ENCODE measurements around the gene TMIE. TPM values are rescaled to one million over a fixed set of nuclear protein-coding genes. Genes with fewer than 3 reads are reported as not detected.

TMIE gene
- total and polyA plus RNA-seq, 2 of the 8 experiments (the other 6 are each of a cell fraction or from before 2014, with no cell fraction given) = 0.45 to 0.67 TPM

DNA sequence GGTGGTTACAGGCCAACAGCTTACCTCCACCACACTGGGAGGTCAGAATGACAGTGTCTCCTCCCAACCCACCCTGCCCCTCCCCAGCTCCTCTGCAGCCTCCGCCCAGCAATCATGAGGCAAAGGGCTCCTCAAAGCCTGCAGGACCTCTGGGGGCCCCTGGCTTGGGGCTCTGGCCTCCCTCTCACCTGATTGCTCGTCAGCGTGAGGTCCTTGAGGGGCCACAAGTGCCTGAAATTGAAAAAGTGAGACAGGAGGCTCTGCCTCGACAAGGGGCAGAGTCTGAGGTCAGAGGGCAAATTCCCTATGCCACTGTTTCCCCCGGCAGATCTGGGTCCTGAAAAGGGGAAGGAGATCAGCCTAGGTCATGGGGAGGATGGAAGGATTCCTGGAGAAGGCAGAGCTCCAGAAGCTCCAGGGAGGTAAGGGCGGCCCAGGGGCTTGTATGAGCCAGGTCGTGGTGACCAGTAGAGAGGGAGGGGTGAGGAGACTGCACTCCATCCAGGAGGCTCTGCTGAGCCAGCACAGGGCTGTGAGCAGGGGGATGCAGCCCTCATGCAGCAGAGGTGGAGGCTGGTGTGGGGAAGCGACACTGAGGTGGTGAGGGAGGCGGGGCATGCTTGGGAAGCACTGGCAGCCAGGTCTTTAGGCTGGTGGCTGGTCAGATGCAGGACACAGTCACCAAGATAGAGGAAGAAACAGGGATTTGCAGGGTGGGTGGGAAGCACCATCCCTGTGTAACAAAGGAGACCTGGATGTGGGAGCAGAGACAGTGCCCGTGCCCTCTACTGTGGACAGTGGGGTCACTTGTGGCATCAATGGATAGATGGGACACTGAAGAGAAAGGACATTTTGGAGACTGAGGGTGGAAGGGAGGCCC, 27.8 kb upstream of the TMIE start (continued):
- TF ChIP-seq, protein P1, sequence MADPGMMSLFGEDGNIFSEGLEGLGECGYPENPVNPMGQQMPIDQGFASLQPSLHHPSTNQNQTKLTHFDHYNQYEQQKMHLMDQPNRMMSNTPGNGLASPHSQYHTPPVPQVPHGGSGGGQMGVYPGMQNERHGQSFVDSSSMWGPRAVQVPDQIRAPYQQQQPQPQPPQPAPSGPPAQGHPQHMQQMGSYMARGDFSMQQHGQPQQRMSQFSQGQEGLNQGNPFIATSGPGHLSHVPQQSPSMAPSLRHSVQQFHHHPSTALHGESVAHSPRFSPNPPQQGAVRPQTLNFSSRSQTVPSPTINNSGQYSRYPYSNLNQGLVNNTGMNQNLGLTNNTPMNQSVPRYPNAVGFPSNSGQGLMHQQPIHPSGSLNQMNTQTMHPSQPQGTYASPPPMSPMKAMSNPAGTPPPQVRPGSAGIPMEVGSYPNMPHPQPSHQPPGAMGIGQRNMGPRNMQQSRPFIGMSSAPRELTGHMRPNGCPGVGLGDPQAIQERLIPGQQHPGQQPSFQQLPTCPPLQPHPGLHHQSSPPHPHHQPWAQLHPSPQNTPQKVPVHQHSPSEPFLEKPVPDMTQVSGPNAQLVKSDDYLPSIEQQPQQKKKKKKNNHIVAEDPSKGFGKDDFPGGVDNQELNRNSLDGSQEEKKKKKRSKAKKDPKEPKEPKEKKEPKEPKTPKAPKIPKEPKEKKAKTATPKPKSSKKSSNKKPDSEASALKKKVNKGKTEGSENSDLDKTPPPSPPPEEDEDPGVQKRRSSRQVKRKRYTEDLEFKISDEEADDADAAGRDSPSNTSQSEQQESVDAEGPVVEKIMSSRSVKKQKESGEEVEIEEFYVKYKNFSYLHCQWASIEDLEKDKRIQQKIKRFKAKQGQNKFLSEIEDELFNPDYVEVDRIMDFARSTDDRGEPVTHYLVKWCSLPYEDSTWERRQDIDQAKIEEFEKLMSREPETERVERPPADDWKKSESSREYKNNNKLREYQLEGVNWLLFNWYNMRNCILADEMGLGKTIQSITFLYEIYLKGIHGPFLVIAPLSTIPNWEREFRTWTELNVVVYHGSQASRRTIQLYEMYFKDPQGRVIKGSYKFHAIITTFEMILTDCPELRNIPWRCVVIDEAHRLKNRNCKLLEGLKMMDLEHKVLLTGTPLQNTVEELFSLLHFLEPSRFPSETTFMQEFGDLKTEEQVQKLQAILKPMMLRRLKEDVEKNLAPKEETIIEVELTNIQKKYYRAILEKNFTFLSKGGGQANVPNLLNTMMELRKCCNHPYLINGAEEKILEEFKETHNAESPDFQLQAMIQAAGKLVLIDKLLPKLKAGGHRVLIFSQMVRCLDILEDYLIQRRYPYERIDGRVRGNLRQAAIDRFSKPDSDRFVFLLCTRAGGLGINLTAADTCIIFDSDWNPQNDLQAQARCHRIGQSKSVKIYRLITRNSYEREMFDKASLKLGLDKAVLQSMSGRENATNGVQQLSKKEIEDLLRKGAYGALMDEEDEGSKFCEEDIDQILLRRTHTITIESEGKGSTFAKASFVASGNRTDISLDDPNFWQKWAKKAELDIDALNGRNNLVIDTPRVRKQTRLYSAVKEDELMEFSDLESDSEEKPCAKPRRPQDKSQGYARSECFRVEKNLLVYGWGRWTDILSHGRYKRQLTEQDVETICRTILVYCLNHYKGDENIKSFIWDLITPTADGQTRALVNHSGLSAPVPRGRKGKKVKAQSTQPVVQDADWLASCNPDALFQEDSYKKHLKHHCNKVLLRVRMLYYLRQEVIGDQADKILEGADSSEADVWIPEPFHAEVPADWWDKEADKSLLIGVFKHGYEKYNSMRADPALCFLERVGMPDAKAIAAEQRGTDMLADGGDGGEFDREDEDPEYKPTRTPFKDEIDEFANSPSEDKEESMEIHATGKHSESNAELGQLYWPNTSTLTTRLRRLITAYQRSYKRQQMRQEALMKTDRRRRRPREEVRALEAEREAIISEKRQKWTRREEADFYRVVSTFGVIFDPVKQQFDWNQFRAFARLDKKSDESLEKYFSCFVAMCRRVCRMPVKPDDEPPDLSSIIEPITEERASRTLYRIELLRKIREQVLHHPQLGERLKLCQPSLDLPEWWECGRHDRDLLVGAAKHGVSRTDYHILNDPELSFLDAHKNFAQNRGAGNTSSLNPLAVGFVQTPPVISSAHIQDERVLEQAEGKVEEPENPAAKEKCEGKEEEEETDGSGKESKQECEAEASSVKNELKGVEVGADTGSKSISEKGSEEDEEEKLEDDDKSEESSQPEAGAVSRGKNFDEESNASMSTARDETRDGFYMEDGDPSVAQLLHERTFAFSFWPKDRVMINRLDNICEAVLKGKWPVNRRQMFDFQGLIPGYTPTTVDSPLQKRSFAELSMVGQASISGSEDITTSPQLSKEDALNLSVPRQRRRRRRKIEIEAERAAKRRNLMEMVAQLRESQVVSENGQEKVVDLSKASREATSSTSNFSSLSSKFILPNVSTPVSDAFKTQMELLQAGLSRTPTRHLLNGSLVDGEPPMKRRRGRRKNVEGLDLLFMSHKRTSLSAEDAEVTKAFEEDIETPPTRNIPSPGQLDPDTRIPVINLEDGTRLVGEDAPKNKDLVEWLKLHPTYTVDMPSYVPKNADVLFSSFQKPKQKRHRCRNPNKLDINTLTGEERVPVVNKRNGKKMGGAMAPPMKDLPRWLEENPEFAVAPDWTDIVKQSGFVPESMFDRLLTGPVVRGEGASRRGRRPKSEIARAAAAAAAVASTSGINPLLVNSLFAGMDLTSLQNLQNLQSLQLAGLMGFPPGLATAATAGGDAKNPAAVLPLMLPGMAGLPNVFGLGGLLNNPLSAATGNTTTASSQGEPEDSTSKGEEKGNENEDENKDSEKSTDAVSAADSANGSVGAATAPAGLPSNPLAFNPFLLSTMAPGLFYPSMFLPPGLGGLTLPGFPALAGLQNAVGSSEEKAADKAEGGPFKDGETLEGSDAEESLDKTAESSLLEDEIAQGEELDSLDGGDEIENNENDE (IDR thresholded peaks at IDR 0.05; ENCODE audit: insufficient replicate concordance, low read length) = no peak
